ENCODE results near the gene RAB6D.
"Not testable (repeated sequence)": the region's sequence is repeated elsewhere in the genome, so short reads cannot be mapped to it uniquely, and the experiment has no call there.

RAB6D gene

GRCh38 chr2:131366643-131367042 lies 2.7 kb upstream of the RAB6D start:
- no peak for DNase-seq (ENCODE audit: low read depth in 3 of 3)

GRCh38 chr2:131365452-131365851 lies 1.5 kb upstream of the RAB6D start:
- DNase-seq (ENCODE audit: low read depth in 3 of 3) = no peak

- DNase-seq (ENCODE audit: low read depth in 3 of 3) = not testable (repeated sequence)
Observed at GRCh38 chr2:131363213-131363612, 755 bp downstream of the RAB6D start.

- not testable (repeated sequence) for DNase-seq (ENCODE audit: low read depth in 3 of 3)
Observed at GRCh38 chr2:131361773-131362172, 2.2 kb downstream of the RAB6D start.

GRCh38 chr2:131353167-131353697 lies 10.7 kb downstream of the RAB6D start:
- not testable (repeated sequence) for DNase-seq (ENCODE audit: low read depth in 3 of 3)

GRCh38 chr2:131349021-131349420 lies 14.9 kb downstream of the RAB6D start:
- no peak for DNase-seq (ENCODE audit: low read depth in 3 of 3)

- not testable (repeated sequence) for DNase-seq (ENCODE audit: low read depth in 3 of 3)
Observed at GRCh38 chr2:131347035-131347434, 16.9 kb downstream of the RAB6D start.

- not testable (repeated sequence) for DNase-seq (ENCODE audit: low read depth in 3 of 3)
Observed at GRCh38 chr2:131339307-131339706, 24.7 kb downstream of the RAB6D start.

GRCh38 chr2:131335319-131335718 lies 28.6 kb downstream of the RAB6D start:
- not testable (repeated sequence) for DNase-seq (ENCODE audit: low read depth in 3 of 3)

GRCh38 chr2:131332709-131333108 lies 31.3 kb downstream of the RAB6D start:
- DNase-seq (ENCODE audit: low read depth in 3 of 3) = not testable (repeated sequence)

- DNase-seq (ENCODE audit: low read depth in 3 of 3) = not testable (repeated sequence)
Observed at GRCh38 chr2:131331000-131331399, 33.0 kb downstream of the RAB6D start.

- no peak for DNase-seq (ENCODE audit: low read depth in 3 of 3)
Observed at GRCh38 chr2:131322209-131322608, 41.8 kb downstream of the RAB6D start.

- not testable (repeated sequence) for DNase-seq (ENCODE audit: low read depth in 3 of 3)
Observed at GRCh38 chr2:131321344-131321743, 42.6 kb downstream of the RAB6D start.

- DNase-seq (ENCODE audit: low read depth in 3 of 3) = not testable (repeated sequence)
Observed at GRCh38 chr2:131311001-131311400, 53.0 kb downstream of the RAB6D start.
